SIG-M5 treated with dmso at 0.1 percent for 504 hours (cell line): ENCODE measurements around the gene RANBP6.
A peak's percentile ranks its signal among the peaks of the same experiment; 100 is the strongest.

Experiments
- DNase-seq: peaks from one replicate; lab custom pipeline; 2025; ENCODE audit not compliant: unreplicated experiment; lab: John Stamatoyannopoulos, UW

RANBP6 gene

DNA sequence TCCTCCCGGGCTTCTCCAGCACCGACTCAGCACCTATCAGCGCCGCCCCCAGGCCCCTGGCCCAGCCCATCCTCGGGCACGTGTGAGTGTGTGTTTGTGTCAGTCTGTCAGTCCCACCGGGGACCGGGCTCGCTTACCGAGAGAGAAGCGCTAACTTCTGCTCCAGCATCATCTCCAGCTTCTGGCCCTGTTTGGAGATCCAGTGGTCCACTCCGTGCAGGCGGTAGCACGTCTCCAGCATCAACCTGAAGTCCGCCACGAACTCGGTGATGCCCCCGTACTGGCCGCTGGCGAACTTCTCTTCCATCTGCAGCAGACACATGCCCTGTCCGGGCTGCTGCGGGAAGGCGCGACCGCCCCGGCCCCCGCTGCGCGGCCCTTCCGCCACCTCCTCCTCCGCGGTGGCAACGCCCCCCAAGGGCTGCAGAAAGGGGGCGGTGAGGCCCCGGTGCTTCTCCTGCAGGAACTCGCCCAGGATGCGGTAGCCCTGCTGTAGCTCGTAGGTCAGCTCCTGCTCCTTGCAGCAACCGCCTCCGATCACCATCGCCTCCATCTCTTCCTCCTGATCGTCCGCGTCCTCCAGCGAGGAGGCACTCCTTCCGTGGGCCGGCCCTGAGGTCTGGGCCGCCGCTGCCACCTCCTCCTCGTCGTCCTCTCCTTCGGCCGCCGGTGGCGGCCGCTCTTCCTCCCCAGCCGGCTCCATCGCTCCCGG, 8.2 kb downstream of the RANBP6 start:
- peak; percentile 92 for DNase-seq

DNA sequence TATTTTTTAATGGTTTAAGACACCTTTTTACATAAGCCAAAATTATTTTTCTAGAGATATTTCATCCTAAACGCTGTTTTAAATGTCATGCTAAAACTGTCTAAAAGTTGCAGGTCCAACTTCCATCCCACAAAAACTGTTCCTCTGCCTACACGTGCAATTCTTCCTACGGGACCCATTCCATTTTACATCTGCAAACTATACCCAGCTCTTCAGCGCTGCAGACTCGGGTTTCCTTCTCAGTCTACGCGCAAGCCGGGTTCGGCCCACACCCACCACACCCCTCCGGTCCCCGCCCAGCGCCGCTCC, 8.7 kb downstream of the RANBP6 start:
- DNase-seq = no peak

DNA sequence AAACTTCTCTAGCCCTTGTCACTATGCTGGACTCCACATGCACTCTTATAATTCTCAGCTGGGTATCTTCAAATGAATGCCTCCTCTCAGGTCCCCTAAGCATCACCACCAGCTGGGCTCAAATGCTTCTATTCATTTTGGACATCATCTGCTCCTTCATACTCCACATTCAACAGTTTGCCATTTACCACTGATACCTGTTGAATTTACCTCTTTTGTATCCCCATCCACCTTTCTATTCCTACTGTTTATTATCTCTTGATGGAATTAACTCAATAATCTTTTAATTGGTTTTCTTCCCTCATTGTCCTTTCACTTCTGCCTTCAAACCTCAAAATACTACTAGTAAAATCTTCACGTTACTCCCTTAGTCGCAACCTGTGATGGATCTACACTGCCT, 14.5 kb downstream of the RANBP6 start:
- no peak for DNase-seq

DNA sequence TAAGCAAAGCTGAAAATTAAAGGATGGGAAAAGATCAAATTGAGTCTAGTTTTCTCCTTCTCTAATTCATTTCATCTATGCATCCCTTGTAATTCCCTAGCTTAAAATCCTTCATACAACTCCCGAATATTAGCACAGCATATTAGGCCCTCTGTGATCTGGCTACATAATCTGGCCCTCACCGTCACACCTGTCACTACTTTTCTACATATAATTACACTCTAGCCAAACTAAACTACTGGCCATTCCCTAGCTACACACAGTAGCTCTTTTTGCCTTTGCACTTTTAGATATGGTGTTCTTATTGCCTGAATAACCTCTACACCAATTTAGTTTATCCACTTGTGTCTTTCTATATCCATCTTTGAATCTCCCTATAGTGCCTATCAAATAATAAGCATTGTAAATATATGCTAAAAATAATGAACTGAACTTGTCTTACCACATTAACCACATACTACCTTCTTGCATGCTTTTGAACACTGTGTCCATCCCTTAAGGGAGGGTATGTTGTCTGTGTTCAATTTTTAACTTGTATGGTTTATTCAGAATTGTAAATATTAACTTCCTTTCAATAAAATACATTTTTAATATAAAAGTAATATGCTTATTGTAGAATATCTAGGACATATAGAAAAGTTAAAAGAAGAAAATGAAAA, 15.9 kb downstream of the RANBP6 start:
- DNase-seq = no peak

DNA sequence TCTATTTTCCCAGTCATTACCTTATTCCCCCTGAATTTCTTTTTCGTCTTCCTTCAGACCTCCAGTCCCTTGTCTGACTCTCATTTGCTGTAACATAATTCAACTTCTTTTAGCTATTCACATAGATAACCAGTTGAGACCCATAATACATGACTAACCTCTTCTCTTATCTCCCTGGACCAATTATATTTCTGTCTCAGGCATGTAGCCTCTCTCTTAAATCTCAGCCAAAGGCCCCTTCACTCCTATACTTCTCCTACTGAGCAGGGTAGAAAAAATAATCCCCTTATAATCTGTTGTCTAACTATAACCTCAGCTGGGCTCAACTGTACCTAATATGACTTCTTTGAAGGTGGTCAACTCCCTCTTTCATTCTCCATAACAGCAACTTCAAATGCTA, 20.9 kb downstream of the RANBP6 start:
- no peak for DNase-seq

DNA sequence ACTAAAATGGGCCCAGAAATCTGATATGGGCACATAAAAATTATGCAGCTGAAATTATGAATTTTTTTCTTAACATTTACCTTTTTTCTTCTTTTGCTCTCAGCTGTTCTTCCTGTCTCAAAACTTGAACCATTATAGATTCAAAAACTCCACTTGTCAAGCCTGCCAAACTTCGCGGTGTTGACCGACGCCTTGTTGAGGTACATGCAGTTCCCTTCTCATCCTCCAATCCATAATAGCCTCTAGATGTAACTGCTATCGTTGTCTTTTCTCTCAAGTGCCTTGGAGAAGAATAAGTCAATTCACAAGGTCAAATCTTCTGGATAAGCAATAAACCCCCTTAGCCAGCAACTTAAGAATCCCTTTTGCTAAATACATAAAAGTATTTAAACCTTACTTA, 27.2 kb downstream of the RANBP6 start:
- DNase-seq = no peak

DNA sequence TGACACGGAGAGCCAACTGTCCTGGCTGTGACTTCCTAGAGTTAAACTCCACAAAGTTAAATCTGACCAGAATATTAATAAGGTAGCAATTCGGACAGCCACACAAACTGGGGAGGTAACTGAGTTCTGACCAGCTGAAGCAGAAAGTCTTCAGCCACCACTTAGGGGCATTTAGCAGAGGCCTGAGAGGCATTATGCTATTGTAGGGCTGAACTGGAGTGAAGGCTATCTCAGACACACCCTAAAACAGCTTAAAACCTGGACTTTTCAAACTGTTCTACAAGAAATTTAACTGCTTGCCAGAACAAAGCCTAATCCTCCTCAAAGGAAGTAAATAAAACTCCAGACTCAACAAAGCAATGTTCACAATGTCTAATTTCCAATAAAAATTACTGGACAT, 32.4 kb downstream of the RANBP6 start:
- DNase-seq = no peak

DNA sequence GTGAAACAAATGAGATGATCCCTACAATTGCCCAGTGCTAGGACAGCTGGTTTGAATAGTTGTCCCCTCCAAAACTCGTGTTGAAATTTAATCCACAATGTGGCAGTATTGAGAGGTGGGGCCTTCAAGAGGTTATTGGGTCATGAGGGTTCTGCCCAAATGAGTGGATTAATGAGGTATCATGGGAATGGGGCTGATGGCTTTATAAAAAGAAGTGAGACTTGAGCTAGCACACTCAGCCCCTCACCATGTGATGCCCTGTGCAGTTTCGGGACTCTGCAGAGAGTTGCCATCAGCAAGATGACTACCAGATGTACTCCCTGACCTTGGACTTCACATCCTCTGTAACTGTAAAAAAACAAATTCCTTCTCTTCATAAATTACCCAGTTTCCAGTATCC, 33.1 kb downstream of the RANBP6 start:
- no peak for DNase-seq

DNA sequence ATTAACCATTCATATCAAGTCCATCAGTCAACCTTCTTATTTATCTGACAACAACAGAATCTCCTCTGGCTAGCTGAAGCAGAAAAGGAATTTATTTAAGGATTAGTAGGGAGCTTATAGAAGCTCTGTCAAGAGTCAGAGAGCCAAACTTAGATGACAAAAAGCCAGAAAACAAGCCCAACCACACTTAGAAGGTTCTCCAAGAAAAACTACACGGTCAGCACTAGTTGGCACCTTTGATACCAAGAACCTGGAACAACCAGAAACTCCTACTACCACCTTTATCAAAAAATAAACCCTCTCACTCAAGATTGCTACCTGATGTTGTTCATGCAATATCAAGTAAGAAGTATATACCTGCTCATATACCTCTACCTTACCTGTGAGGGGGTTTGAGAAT, 36.9 kb downstream of the RANBP6 start:
- DNase-seq = no peak

DNA sequence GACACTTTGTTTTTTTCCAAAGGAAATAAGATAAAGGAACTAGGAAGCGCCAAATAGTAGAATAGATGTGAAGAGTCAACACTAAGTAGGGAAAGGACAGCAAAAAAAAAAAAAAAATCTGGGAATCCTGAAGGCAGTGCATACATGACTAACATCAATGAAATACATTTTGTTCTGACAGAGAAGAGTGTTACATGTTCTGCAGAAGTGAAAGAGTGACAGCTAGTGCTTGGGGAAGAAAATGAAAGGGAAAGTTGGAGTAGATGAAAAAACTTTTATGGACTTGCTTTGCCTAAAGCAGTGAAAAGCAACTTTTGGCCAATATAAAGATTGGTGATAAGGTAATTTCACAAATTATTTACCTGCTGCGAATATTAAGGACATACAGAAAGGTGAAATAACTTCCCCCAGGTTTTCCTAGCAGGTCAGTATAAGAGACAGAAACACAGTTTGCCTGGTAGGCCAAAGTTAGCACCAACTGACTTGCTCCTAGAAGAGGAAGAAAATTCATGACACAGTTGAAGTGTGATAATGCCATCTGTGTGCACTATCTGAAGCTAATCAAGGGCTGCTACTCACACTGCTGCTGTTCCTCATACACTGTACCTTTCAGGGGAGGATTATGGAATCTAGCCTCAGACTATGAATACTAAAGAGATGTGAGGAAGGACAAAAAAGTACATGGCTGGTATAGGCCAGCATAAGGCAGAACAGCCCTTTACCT, 38.6 kb downstream of the RANBP6 start:
- no peak for DNase-seq

DNA sequence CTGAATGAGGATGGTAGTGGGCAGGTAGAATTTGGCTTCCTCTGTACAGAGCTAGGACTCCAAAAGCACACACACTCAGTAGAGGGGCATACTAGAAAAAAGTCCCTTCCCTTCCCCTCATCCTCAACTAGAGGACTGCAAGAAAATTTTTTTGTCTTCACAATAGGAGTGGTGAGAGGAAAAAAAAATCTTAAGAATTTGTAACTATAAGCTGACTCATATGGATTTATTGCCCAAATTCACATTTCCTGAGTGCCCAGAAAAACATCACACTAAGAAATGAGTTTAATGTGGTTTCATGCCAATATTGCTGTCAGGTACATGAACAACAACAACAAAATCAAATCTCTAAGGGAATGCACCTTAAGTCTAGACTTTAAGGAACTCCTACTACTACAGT, 43.7 kb downstream of the RANBP6 start:
- DNase-seq = no peak
